HCT116 (cell line): ENCODE data around the gene OSBPL8. TPM values are rescaled to one million over a fixed set of nuclear protein-coding genes. Genes with fewer than 3 reads are reported as not detected.

Experiments
- ATAC-seq: fragments of 200-7000 bp; cut with Tn5 transposase; 2 replicates; pipeline ENCODE4 v1.9.1; 2020; ENCODE audit warnings: mild to moderate bottlenecking, moderate library complexity
- BruUV-seq: library from RNA; stranded (reverse); fragments of 400-500 nt; replicated peaks from 2 replicates; lab custom pipeline; 2021; lab: Mats Ljungman, UMichigan
- CTCF ChIA-PET: fragments of 300-600 bp; sonication (Branson Sonifier 250); formaldehyde crosslinking; loops from one replicate; lab custom pipeline; 2021; ENCODE audit warnings: antibody characterized with exemption; lab: Charles Lee
- POLR2A ChIA-PET: fragments of 300-600, 350-600 bp; sonication (Branson Sonifier 250); formaldehyde crosslinking; loops from one replicate; lab custom pipeline; 2021; ENCODE audit warnings: antibody characterized with exemption; lab: Charles Lee
- RAD21 ChIA-PET, 2 experiments: fragments of 300-600 bp; sonication (Branson Sonifier 250); formaldehyde crosslinking; loops; one replicate each; lab custom pipeline; 2023; ENCODE audit warnings: low total read pairs in 2 of 2; ENCODE audit not compliant: uncharacterized antibody in 2 of 2, unreplicated experiment in 2 of 2, low non-redundant PET in 1 of 2; lab: Charles Lee
- DNase-seq: peaks from one replicate; pipeline ENCODE4 v3.0.0-alpha.2; 2010; ENCODE audit warnings: low read depth, low spot score
- H2AFZ ChIP-seq: fragments of 200-600 bp; shearing (Covaris generic), sonication (generic); 2 replicates; pipeline ENCODE4 v1.6.1; 2017; ENCODE audit warnings: low read depth, mixed run types, mixed read lengths, antibody characterized with exemption, low read length; ENCODE audit not compliant: poor library complexity, severe bottlenecking
- H3K27ac ChIP-seq: 2 replicates; pipeline ENCODE4 v1.5.1; 2012; ENCODE audit warnings: low read depth, low read length
- H3K27me3 ChIP-seq: fragments of 200-600 bp; sonication (generic); 2 replicates; pipeline ENCODE4 v1.6.1; 2016; ENCODE audit warnings: mixed run types, low read length, mixed read lengths; ENCODE audit not compliant: insufficient read depth
- H3K36me3 ChIP-seq, 2 experiments: fragments of 200-500 bp in 1 of 2; fragments of 200-600 bp in 1 of 2; sonication (Bioruptor generic) in 1 of 2; sonication (generic) in 1 of 2; 2 replicates each; pipeline versions ENCODE4 v1.5.1 to v1.6.1; 2014 to 2016; ENCODE audit warnings: low read length in 2 of 2, inconsistent platforms in 1 of 2, mixed read lengths in 1 of 2, mixed run types in 1 of 2; ENCODE audit not compliant: insufficient read depth in 2 of 2, control insufficient read depth in 1 of 2
- H3K4me1 ChIP-seq, 2 experiments: fragments of 200-600 bp in 1 of 2; sonication (generic) in 1 of 2; 2 replicates each; pipeline versions ENCODE4 v1.5.1 to v1.6.1; 2012 to 2017; ENCODE audit warnings: low read length in 2 of 2, inconsistent platforms in 1 of 2, mild to moderate bottlenecking in 1 of 2, mixed read lengths in 1 of 2, mixed run types in 1 of 2, moderate library complexity in 1 of 2; ENCODE audit not compliant: insufficient read depth in 2 of 2, control insufficient read depth in 1 of 2
- H3K4me2 ChIP-seq: fragments of 200-600 bp; sonication (generic); 2 replicates; pipeline ENCODE4 v1.6.1; 2017; ENCODE audit warnings: mixed run types, low read length, mixed read lengths
- H3K4me3 ChIP-seq, 2 experiments: fragments of 200-600 bp in 1 of 2; sonication (generic) in 1 of 2; replicated peaks in 1 of 2; 2 replicates each; pipeline ENCODE4 v1.5.1; 2011 to 2016; ENCODE audit warnings: low read length in 2 of 2, control low read depth in 1 of 2, low read depth in 1 of 2, mild to moderate bottlenecking in 1 of 2, mixed read lengths in 1 of 2, mixed run types in 1 of 2
- H3K79me2 ChIP-seq: fragments of 200-600 bp; sonication (generic); 2 replicates; pipeline ENCODE4 v1.6.1; 2017; ENCODE audit warnings: mild to moderate bottlenecking, mixed run types, low read length, moderate library complexity, mixed read lengths; ENCODE audit not compliant: insufficient read depth
- H3K9ac ChIP-seq: fragments of 200-600 bp; sonication (generic); 2 replicates; pipeline ENCODE4 v1.6.1; 2016; ENCODE audit warnings: low read length, mixed read lengths
- H3K9me2 ChIP-seq: fragments of 200-600 bp; sonication (generic), shearing (Covaris generic); 2 replicates; pipeline ENCODE4 v1.6.1; 2017; ENCODE audit warnings: mixed run types, mild to moderate bottlenecking, moderate library complexity; ENCODE audit not compliant: insufficient read depth
- H3K9me3 ChIP-seq, 2 experiments: fragments of 200-500 bp in 1 of 2; fragments of 200-600 bp in 1 of 2; sonication (Bioruptor generic) in 1 of 2; sonication (generic) in 1 of 2; 2 replicates each; pipeline ENCODE4 v1.6.1; 2014 to 2017; ENCODE audit warnings: low read length in 2 of 2, mixed read lengths in 2 of 2, inconsistent platforms in 1 of 2, low read depth in 1 of 2, mild to moderate bottlenecking in 1 of 2, mixed run types in 1 of 2, moderate library complexity in 1 of 2; ENCODE audit not compliant: control insufficient read depth in 1 of 2, insufficient read depth in 1 of 2
- H4K20me1 ChIP-seq: fragments of 200-600 bp; sonication (generic), shearing (Covaris generic); 2 replicates; pipeline ENCODE4 v1.6.1; 2017; ENCODE audit warnings: mixed run types, mild to moderate bottlenecking, moderate library complexity; ENCODE audit not compliant: insufficient read depth
- CBX3 ChIP-seq: IDR thresholded peaks from 2 replicates; pipeline ENCODE4 v1.6.1; 2012; ENCODE audit warnings: low read depth
- CEBPB ChIP-seq: IDR thresholded peaks from 2 replicates; pipeline ENCODE4 v1.6.1; 2012; ENCODE audit warnings: low read depth
- CTCF ChIP-seq, 3 experiments: fragments of 200-600 bp in 1 of 3; sonication (generic) in 1 of 3; IDR thresholded peaks in 2 of 3; conservative IDR thresholded peaks in 1 of 3; 2 replicates each; pipeline ENCODE4 v1.5.1; 2012 to 2017; ENCODE audit warnings: low read depth in 2 of 3, low read length in 2 of 3, antibody characterized with exemption in 1 of 3, borderline replicate concordance in 1 of 3, control low read depth in 1 of 3, mild to moderate bottlenecking in 1 of 3, mixed read lengths in 1 of 3, mixed run types in 1 of 3, moderate library complexity in 1 of 3; ENCODE audit not compliant: insufficient read depth in 1 of 3
- ELF1 ChIP-seq: IDR thresholded peaks from 2 replicates; pipeline ENCODE4 v1.6.1; 2012; ENCODE audit warnings: low read depth, borderline replicate concordance
- MAX ChIP-seq: IDR thresholded peaks from 2 replicates; pipeline ENCODE4 v1.6.1; 2012
- POLR2A ChIP-seq: IDR thresholded peaks from 2 replicates; pipeline ENCODE4 v1.7.0; 2011; ENCODE audit warnings: borderline replicate concordance; ENCODE audit not compliant: insufficient read depth, insufficient read length; ENCODE audit errors: extremely low read depth
- POLR2AphosphoS5 ChIP-seq: IDR thresholded peaks from 2 replicates; pipeline ENCODE4 v1.6.1; 2011; ENCODE audit warnings: mild to moderate bottlenecking, low read depth, low read length, moderate library complexity
- REST ChIP-seq: IDR thresholded peaks from 2 replicates; pipeline ENCODE4 v1.6.1; 2012; ENCODE audit warnings: low read depth
- SIN3A ChIP-seq: IDR thresholded peaks from 2 replicates; pipeline ENCODE4 v1.6.1; 2012; ENCODE audit warnings: low read depth
- SP1 ChIP-seq: IDR thresholded peaks from 2 replicates; pipeline ENCODE4 v1.6.1; 2012; ENCODE audit warnings: low read depth
- TCF7L2 ChIP-seq: IDR thresholded peaks from 2 replicates; pipeline ENCODE4 v1.7.0; 2011; ENCODE audit warnings: borderline replicate concordance, inconsistent platforms; ENCODE audit not compliant: insufficient read depth, insufficient read length; ENCODE audit errors: extremely low read depth
- ZNF274 ChIP-seq: fragments of 200-500 bp; sonication (Bioruptor generic); IDR thresholded peaks from 2 replicates; pipeline ENCODE4 v1.6.1; 2014; ENCODE audit warnings: mild to moderate bottlenecking, low read depth, low read length, inconsistent platforms
- intact Hi-C: fragments of 100-400 bp; cut with micrococcal nuclease; formaldehyde crosslinking; loops from 2 replicates; pipeline ENCODE4 v1.10.0; 2022
- total RNA-seq: library from RNA; stranded (reverse); gene quantifications from one replicate; pipeline ENCODE4 v1.2.1, GENCODE V29; 2021; ENCODE audit not compliant: unreplicated experiment

OSBPL8 gene
- total RNA-seq, 1 experiment from 2014 or later, result 115 TPM

- ChIA-PET POLR2A (interaction anchor here (0.5 to 1.1 kb wide), 6 partner anchors 8 to 139 kb away, joined by 3 read pairs; no protein-coding TSS in a partner anchor), RAD21 (no interaction called here), CTCF (no interaction called here)
- Histone ChIP-seq H3K9me3 (no peaks in the 10 kb centered on the region), H3K4me3 (peak overlapping the region; percentile 95 to 96), H3K79me2 (peaks cover 54% of the 10 kb centered on the region), H3K9ac (peak overlapping the region; percentile 91), H2AFZ (no peak overlapping the region), H4K20me1 (no peaks in the 10 kb centered on the region), H3K9me2 (no peaks in the 10 kb centered on the region), H3K27ac (peak overlapping the region; percentile 70), H3K4me2 (peak overlapping the region; percentile 93), H3K27me3 (no peaks in the 10 kb centered on the region)
- intact Hi-C loops, result loop anchor here (5.0 kb wide), 1 partner anchor 477 kb away; the partner anchor contains the start of gene NAP1L1
- DNase-seq (no peak), ATAC-seq (peak; percentile 51)
- TF ChIP-seq CEBPB (no peak), REST (no peak), ZNF274 (no peak), MAX (no peak), TCF7L2 (no peak), SIN3A (no peak), POLR2AphosphoS5 (no peak), CBX3 (no peak), SP1 (no peak), POLR2A (no peak), CTCF (IDR thresholded peaks at IDR 0.05 in 2 of 3, conservative IDR thresholded peaks at IDR 0.05 in 1 of 3; ENCODE audit: borderline replicate concordance in 1 of 3, insufficient read depth in 1 of 3, low read depth in 2 of 3, low read length in 2 of 3) (no peak), ELF1 (no peak)
- TF ChIP-seq, all 23 proteins: peak for 0
- BruUV-seq, result no TSS peak
- peaks cover 4 to 21% of the 10 kb centered on the region in 2 experiments; a peak in 3 of 4 replicates for H3K4me1 ChIP-seq
- peaks cover 2 to 4% of the 10 kb centered on the region in 2 experiments; a peak in 2 of 4 replicates for H3K36me3 ChIP-seq
These were observed 729 bp downstream of the OSBPL8 start for GRCh38 chr12:76558684-76559399.
